Activated T-helper 2 cell treated with anti-CD3 and anti-CD28 coated beads, Interferon-gamma antibody, Interleukin-2, Interleukin-4, amounts not matched to agents 10 μg/mL and 5 μg/mL and 100 μg/mL, durations not matched to agents 14 hours and 24 hours and 36 hours (primary cell): ENCODE data around the gene P2RY2. TPM values are rescaled to one million over a fixed set of nuclear protein-coding genes. Genes with fewer than 3 reads are reported as not detected.

Experiments
- DNase-seq: peaks from one replicate; pipeline ENCODE4 v3.0.0; 2021; ENCODE audit warnings: low spot score
- H3K27ac Mint-ChIP-seq: one replicate; pipeline ENCODE4 v1.8.0; 2021; ENCODE audit warnings: mixed read lengths
- H3K27me3 Mint-ChIP-seq: one replicate; pipeline ENCODE4 v1.8.0; 2021; ENCODE audit warnings: low read depth, mixed read lengths
- H3K36me3 Mint-ChIP-seq: one replicate; pipeline ENCODE4 v1.8.0; 2021; ENCODE audit warnings: low read depth, mixed read lengths
- H3K4me1 Mint-ChIP-seq: one replicate; pipeline ENCODE4 v1.8.0; 2021; ENCODE audit warnings: low read depth, mixed read lengths
- H3K4me3 Mint-ChIP-seq: one replicate; pipeline ENCODE4 v1.8.0; 2021; ENCODE audit warnings: low read depth, mild to moderate bottlenecking, moderate library complexity, mixed read lengths
- H3K9me3 Mint-ChIP-seq: one replicate; pipeline ENCODE4 v1.8.0; 2021; ENCODE audit warnings: mixed read lengths
- intact Hi-C: fragments of 100-400 bp; cut with micrococcal nuclease; formaldehyde crosslinking; loops from one replicate; pipeline ENCODE4 v1.15.1; 2023
- total RNA-seq: library from RNA; stranded (reverse); gene quantifications from 2 replicates; pipeline ENCODE4 v1.2.3, GENCODE V29; 2022

P2RY2 gene
- total RNA-seq, 1 donor from 2014 or later, result not detected

DNA sequence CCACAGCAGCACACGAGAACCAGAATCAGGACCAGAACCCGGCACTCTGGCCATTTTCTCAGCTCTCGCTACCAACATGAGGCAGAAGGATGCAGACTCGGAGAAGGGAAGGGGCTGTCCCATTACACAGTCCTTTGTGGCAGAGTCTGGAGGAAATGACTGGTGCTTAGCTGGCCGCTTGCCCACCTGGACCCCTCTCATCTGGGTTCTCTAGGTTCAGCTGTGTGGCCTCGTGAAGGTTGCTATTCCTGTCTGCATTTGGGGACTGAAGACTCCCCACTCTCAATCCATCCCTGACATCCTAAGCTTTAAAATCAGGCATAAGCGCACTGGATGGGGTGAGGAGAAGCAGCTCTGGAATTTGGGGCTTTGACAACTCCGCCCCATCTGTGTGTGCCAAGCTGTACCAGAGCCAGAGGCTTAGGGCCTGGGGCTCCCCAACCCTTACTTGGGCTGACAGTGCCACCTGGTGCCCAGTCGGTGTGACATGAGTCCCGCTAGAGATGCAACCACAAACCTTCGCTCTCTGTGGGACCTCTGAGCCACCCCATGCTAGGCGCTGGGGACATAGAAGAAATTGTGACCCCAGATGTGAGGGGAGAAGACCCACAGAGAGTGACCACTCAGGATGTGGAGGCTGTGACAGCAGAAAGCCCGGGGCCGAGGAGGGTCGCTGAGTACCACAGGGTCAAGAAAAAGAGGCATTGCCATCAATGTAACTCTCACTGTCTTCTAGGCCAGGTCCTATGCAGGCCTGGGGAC is 40.1 kb upstream of the P2RY2 start:
- intact Hi-C loops, result loop anchor here (1.0 to 2.0 kb wide), 3 partner anchors 253 to 453 kb away; no protein-coding TSS in a partner anchor
- DNase-seq, result peak; percentile 67
- Mint-ChIP-seq H3K27me3 (peaks cover 16% of the 10 kb centered on the region), H3K4me3 (no peak overlapping the region), H3K9me3 (no peaks in the 10 kb centered on the region), H3K36me3 (no peaks in the 10 kb centered on the region), H3K27ac (no peak overlapping the region), H3K4me1 (peaks cover 13% of the 10 kb centered on the region)

DNA sequence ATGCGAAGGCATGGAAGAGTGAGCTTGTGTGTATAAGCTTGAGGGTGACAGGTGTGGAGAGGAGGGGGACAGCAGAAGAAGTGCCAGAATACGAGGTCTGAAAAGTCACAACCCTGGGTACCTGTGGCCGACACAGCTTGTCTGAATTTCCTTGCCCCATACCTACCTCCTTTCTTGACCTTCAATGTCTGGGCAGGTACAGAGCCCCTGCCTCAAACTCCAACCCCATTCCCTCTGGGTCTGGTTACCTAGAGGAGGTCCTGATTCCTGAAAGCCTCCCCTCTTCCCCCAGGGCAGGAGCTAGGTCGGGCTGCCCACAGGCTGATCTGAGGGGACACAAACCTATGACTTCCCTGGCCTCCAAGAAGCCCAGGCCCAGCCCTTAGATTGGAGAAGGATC is 39.4 kb upstream of the P2RY2 start:
- intact Hi-C loops, result loop anchor here (1.0 to 2.0 kb wide), 3 partner anchors 254 to 453 kb away; no protein-coding TSS in a partner anchor
- H3K27me3 Mint-ChIP-seq, result peaks cover 21% of the 10 kb centered on the region
- no peaks in the 10 kb centered on the region for H3K9me3 Mint-ChIP-seq
- H3K4me3 Mint-ChIP-seq, result no peak overlapping the region
- H3K27ac Mint-ChIP-seq, result no peak overlapping the region
- no peaks in the 10 kb centered on the region for H3K36me3 Mint-ChIP-seq
- no peak for DNase-seq
- H3K4me1 Mint-ChIP-seq, result peaks cover 13% of the 10 kb centered on the region

DNA sequence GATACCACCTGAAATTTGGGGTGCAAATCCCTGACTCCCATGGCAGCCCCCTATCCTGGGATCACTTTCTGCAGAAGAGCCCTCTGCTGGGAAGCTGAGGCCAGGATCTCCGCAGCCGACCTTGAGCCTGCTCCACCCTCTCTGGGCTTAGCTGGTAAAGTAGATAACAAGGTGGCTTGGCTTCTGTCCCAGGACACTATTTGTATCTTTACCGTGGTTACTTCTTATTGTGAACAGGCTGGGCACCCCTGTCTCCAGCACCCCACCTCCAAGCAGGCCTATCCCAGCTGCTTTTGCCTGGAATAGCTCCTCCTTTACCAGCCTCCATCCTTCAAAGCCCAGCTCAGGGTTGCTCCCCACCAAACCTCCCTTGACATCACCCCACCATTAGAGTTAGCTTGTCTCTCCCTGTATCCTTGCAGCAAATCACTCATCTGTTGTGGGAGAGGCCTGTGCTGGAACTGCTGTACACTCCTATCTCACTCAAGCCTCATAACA is 35.2 kb upstream of the P2RY2 start:
- peaks cover 25% of the 10 kb centered on the region for H3K27me3 Mint-ChIP-seq
- H3K9me3 Mint-ChIP-seq, result no peaks in the 10 kb centered on the region
- H3K4me3 Mint-ChIP-seq, result no peak overlapping the region
- DNase-seq, result no peak
- H3K27ac Mint-ChIP-seq, result no peak overlapping the region
- intact Hi-C loops, result loop anchor here (10.0 kb wide), 1 partner anchor 102 kb away; no protein-coding TSS in a partner anchor
- H3K36me3 Mint-ChIP-seq, result no peaks in the 10 kb centered on the region
- peaks cover 9% of the 10 kb centered on the region for H3K4me1 Mint-ChIP-seq

DNA sequence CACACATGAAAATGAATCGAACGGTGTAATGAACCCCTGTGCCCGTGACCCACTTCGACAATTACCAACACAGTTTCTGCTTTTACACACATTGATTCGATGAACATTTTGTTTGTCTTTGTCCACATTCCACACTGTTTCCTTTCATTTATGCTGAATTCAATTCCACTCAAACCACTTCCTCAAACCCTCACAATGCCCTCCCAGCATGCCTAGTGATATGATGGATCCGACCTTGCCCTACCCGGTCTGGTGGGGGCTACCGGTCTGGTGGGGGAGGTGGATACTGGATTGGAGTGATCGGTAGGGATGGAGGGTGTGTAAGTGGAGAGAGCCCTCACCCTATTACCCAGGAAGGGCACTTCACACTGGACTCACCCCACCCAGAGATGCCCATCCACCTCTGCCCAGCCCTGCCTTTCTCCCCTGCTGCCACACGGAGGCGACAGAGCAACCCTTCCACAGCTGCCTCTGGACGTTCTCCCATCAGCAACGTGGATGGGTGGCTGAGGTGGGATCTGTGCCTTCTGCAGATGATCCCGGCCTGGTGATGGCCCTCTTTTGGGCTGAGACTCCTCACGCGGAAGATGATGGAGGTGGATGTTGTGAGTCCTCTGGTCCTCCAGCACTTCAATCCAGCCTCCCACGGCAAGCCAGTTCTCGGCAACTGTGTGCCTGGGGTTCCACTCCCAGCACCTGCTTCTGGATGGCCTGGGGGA is 33.0 kb upstream of the P2RY2 start:
- Mint-ChIP-seq H3K27me3 (peaks cover 21% of the 10 kb centered on the region), H3K27ac (no peak overlapping the region), H3K4me1 (peaks cover 5% of the 10 kb centered on the region), H3K4me3 (no peak overlapping the region), H3K36me3 (no peaks in the 10 kb centered on the region), H3K9me3 (no peaks in the 10 kb centered on the region)
- intact Hi-C loops, result loop anchor here (2.0 to 10.0 kb wide), 2 partner anchors 58 to 100 kb away; no protein-coding TSS in a partner anchor
- DNase-seq, result peak; percentile 46

DNA sequence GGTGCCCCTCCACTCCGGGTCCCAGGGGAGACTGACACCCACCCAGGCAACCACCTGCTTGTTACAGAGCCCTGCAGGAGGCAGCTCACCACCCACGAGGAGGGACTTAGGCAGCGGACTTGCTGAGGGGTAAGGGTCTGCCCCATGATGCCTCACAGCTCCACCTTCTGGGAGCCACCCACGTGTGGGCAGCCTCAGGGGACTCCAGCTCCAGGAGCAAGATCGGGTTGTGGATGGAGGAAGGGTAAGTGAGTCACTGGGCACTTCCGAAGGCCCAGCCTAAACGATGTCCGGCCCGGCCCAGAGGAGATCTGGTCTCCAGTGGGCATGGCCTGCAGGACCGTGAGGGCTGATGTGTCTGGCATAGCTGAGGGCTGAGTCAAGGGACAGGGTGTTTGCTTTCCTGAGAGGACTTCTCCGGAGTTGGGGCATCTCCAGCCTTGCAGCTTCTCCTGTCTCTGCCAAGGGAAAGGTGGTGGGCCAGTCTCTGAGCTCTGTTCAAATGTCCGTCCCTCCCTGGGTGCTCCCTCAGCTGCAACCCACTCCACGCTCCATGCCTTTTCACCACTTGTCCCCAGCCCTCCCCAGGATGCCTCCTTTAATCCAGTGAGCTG is 32.3 kb upstream of the P2RY2 start:
- Mint-ChIP-seq H3K4me3 (no peak overlapping the region), H3K4me1 (peaks cover 5% of the 10 kb centered on the region), H3K27ac (no peak overlapping the region), H3K27me3 (peaks cover 22% of the 10 kb centered on the region), H3K36me3 (no peaks in the 10 kb centered on the region), H3K9me3 (no peaks in the 10 kb centered on the region)
- DNase-seq, result no peak
- intact Hi-C loops, result loop anchor here (2.0 to 10.0 kb wide), 2 partner anchors 57 to 99 kb away; no protein-coding TSS in a partner anchor

DNA sequence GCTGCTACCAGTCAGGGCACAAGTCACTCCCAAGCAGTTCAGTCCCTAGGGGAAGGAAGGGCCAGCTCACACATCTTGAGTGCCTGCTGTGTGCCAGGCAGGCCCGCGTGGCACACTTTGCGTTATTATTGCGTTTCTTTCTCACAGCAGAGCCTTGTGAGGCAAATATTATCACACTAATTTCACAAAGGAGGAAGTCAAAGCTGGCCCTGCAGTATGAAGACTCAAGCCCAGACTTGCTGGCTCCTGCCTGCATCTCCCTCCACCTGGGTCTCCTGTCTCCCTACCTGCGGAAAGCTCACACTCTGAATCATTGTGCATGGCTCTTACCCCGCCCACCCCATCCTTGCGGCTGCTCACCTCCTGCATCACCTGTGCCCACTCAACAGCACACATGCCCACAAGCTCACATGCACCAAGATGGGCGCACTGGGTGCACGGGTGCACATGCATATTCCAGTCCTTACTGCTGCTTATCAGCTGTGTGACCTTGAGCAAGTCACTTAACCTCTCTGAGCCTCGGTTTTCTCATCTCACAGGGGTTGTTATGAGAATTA is 31.7 kb upstream of the P2RY2 start:
- Mint-ChIP-seq H3K4me1 (peaks cover 5% of the 10 kb centered on the region), H3K36me3 (no peaks in the 10 kb centered on the region), H3K9me3 (no peaks in the 10 kb centered on the region), H3K4me3 (no peak overlapping the region), H3K27ac (no peak overlapping the region), H3K27me3 (peaks cover 19% of the 10 kb centered on the region)
- intact Hi-C loops, result loop anchor here (10.0 kb wide), 1 partner anchor 98 kb away; no protein-coding TSS in a partner anchor
- DNase-seq, result no peak

DNA sequence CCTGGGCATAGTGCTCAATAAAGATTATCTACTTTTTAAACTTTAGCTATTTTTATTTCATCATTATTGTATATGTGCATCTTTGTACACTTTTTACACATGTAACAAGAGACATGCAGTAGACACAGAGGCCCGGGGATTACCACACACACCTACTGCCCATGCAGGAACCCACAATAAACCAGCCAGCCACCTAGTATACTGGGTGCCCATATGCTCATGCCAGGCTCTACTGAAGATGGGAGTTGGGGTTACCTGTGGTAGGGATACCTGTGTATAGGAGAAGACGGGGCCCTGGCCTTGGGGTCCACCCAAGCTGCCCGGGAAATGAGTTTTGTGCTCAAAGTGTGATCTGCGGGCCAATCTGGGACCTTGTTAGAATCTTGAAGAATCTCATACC is 31.2 kb upstream of the P2RY2 start:
- no peak overlapping the region for H3K27ac Mint-ChIP-seq
- H3K27me3 Mint-ChIP-seq, result peaks cover 17% of the 10 kb centered on the region
- H3K36me3 Mint-ChIP-seq, result no peaks in the 10 kb centered on the region
- no peaks in the 10 kb centered on the region for H3K9me3 Mint-ChIP-seq
- DNase-seq, result no peak
- peaks cover 5% of the 10 kb centered on the region for H3K4me1 Mint-ChIP-seq
- intact Hi-C loops, result loop anchor here (10.0 kb wide), 1 partner anchor 98 kb away; no protein-coding TSS in a partner anchor
- H3K4me3 Mint-ChIP-seq, result no peak overlapping the region

DNA sequence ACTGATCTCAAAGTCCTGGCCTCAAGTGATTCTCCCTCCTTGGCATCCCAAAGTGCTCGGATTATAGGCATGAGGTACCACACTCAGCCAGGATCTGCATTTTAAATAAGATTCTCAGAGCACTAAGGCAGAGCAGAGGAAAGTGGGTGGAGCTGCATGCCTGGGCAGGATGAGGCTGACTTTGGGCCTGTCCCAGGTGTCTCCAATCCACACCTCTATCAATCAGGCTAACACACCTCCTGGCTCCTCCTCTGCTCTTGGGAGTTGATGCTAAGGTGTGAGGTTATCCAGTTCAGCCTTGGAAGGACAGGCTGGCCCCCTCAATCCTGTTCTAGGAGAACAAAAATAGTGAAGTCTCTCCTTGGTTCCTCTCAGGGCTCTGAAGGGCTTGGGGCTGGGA is 30.2 kb upstream of the P2RY2 start:
- Mint-ChIP-seq H3K9me3 (no peaks in the 10 kb centered on the region), H3K27me3 (peaks cover 15% of the 10 kb centered on the region), H3K4me3 (no peak overlapping the region), H3K36me3 (no peaks in the 10 kb centered on the region), H3K4me1 (peaks cover 5% of the 10 kb centered on the region), H3K27ac (no peak overlapping the region)
- intact Hi-C loops, result loop anchor here (10.0 kb wide), 1 partner anchor 97 kb away; no protein-coding TSS in a partner anchor
- DNase-seq, result no peak

DNA sequence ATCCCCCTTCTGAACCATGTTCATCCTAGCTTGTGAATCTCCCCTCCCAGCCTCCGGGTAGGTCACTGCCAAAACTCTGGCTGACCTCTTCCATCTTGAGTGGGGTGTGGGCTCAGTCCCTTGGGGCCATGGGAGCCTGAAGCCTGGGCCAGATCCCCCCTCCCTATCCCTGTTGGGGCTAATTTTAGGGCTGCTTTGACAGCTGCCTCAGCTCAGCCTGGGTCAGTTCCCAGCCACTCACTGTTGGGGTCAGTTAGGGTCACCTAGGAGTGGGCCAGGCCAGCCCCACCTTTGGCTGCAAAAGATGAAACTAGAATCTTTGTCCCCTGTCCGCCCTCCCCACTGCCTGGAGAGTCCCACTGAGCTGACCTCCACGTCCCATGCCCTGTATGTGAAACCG is 29.8 kb upstream of the P2RY2 start:
- no peak for DNase-seq
- Mint-ChIP-seq H3K4me1 (peaks cover 5% of the 10 kb centered on the region), H3K27me3 (peaks cover 11% of the 10 kb centered on the region), H3K36me3 (no peaks in the 10 kb centered on the region), H3K4me3 (no peak overlapping the region), H3K9me3 (no peaks in the 10 kb centered on the region), H3K27ac (no peak overlapping the region)
- intact Hi-C loops, result loop anchor here (10.0 kb wide), 1 partner anchor 96 kb away; no protein-coding TSS in a partner anchor

DNA sequence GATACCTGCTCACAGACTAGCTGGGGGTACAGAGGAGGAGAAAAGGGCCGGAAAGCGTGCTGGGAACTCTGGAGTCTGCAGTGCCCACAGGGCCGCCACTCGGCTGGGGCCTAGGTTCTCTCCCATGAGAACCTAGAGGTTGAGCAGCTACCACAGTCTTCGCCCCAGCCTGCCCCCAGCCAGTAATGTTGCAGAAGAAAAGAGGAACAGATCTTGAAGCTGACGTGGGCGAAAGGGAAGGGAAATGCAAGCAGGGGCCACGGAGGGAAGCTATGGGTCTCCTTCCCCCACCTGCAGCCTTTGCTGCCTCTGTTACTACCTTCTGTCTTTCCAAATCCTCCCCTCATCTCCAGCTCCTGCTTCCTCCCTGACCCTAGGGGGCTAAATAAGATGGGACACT is 28.8 kb upstream of the P2RY2 start:
- peaks cover 8% of the 10 kb centered on the region for H3K27me3 Mint-ChIP-seq
- peaks cover 5% of the 10 kb centered on the region for H3K4me1 Mint-ChIP-seq
- no peaks in the 10 kb centered on the region for H3K9me3 Mint-ChIP-seq
- H3K27ac Mint-ChIP-seq, result no peak overlapping the region
- no peak for DNase-seq
- H3K4me3 Mint-ChIP-seq, result no peak overlapping the region
- no peaks in the 10 kb centered on the region for H3K36me3 Mint-ChIP-seq
- intact Hi-C loops, result loop anchor here (10.0 kb wide), 1 partner anchor 95 kb away; no protein-coding TSS in a partner anchor

DNA sequence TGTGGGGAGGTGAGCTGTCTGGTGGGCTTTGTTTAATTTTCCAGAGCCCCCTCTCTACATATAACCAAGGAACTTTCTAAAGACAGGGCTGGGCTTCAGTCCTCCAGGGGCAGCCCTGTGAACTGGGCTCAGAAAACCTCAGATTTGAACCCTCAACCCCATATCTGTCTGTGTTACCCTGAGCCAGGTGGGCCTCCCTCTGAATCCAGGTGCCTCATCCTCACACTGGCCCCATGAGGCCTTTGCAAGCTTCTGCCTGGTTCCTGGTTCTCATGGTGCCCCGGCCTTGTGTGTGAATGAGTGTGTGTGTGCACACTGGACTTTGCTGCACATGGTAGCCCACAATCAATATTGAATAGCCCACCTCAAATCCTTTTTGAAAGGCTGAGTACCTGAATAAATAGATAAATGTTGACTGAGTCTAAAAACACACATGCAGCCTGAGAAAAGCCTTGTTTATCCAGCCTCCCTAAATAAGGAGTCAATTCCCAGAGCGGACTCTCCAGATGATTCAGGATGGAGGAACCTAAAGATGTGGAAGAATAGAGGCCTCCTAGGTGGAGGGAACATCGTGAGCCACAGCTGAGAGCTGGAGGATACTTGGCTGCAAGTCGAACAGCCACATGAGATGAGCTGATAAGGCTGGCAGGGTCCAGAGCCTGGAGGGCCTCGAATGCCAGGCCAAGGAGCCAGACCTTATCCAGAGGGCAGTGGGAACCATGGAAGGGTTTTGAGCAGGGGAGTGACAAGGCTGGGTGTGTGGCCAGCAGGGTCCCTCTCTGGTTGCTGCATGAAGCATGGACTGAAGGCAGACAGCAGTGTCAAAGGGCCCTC is 28.1 kb upstream of the P2RY2 start:
- Mint-ChIP-seq H3K27ac (no peak overlapping the region), H3K4me3 (no peak overlapping the region), H3K36me3 (no peaks in the 10 kb centered on the region), H3K9me3 (no peaks in the 10 kb centered on the region), H3K27me3 (peaks cover 6% of the 10 kb centered on the region), H3K4me1 (peaks cover 4% of the 10 kb centered on the region)
- intact Hi-C loops, result loop anchor here (10.0 kb wide), 1 partner anchor 95 kb away; no protein-coding TSS in a partner anchor
- DNase-seq, result no peak

DNA sequence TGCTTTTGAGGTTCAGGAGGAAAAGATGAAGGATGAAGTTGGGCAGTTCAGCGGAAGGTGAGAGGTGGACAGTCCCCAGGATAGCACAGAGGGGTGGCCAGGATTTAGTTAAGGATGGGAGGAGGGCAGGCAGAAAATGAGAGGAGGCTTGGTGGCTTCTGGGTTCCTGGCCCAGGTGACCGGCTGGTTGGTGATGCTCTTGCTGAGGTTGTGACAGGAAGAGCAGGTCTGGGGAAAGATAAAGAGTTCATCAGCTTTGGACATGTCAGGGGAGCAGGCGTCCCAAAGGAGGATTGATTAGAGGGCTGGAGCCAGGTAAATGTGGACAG is 27.6 kb upstream of the P2RY2 start:
- Mint-ChIP-seq H3K4me3 (no peak overlapping the region), H3K4me1 (no peaks in the 10 kb centered on the region), H3K27me3 (peaks cover 6% of the 10 kb centered on the region), H3K9me3 (no peaks in the 10 kb centered on the region), H3K36me3 (no peaks in the 10 kb centered on the region), H3K27ac (no peak overlapping the region)
- DNase-seq, result no peak
- intact Hi-C loops, result no loop called here
